Hepatocyte (in vitro differentiated cells): ENCODE data around the gene PKD2L2. TPM values are rescaled to one million over a fixed set of nuclear protein-coding genes. Genes with fewer than 3 reads are reported as not detected.

Experiments used
- DNase-seq: peaks from one replicate; pipeline ENCODE4 v3.0.0-alpha.2; 2016; ENCODE audit warnings: low spot score
- H2AFZ ChIP-seq: fragments of 200-600 bp; sonication (generic); 2 replicates; pipeline ENCODE4 v1.6.0; 2016; ENCODE audit warnings: antibody characterized with exemption, mild to moderate bottlenecking
- H3K27ac ChIP-seq: fragments of 200-600 bp; sonication (generic); 2 replicates; pipeline ENCODE4 v1.5.1; 2016; ENCODE audit warnings: mild to moderate bottlenecking
- H3K27me3 ChIP-seq: fragments of 200-600 bp; sonication (generic); 2 replicates; pipeline ENCODE4 v1.6.1; 2016
- H3K36me3 ChIP-seq: fragments of 200-600 bp; sonication (generic); replicated peaks from 2 replicates; pipeline ENCODE4 v1.5.1; 2016; ENCODE audit warnings: low read depth; ENCODE audit not compliant: insufficient read depth
- H3K4me1 ChIP-seq: fragments of 200-600 bp; sonication (generic); 2 replicates; pipeline ENCODE4 v1.5.1; 2016; ENCODE audit warnings: mild to moderate bottlenecking, moderate library complexity; ENCODE audit not compliant: insufficient read depth
- H3K4me2 ChIP-seq: fragments of 200-600 bp; sonication (generic); 2 replicates; pipeline ENCODE4 v1.6.0; 2016
- H3K4me3 ChIP-seq: fragments of 200-600 bp; sonication (generic); 2 replicates; pipeline ENCODE4 v1.5.1; 2016; ENCODE audit warnings: mild to moderate bottlenecking
- H3K79me2 ChIP-seq: fragments of 200-600 bp; sonication (generic); 2 replicates; pipeline ENCODE4 v1.6.0; 2017; ENCODE audit warnings: mild to moderate bottlenecking
- H3K9me2 ChIP-seq: fragments of 200-600 bp; sonication (generic); replicated peaks from 2 replicates; pipeline ENCODE4 v1.6.0; 2017; ENCODE audit warnings: mild to moderate bottlenecking; ENCODE audit not compliant: insufficient read depth
- H3K9me3 ChIP-seq: fragments of 200-600 bp; sonication (generic); 2 replicates; pipeline ENCODE4 v1.5.1; 2016; ENCODE audit warnings: low read depth, mild to moderate bottlenecking
- H4K20me1 ChIP-seq: fragments of 200-600 bp; sonication (generic); 2 replicates; pipeline ENCODE4 v1.6.0; 2016; ENCODE audit warnings: mild to moderate bottlenecking; ENCODE audit not compliant: insufficient read depth, poor library complexity, severe bottlenecking
- CTCF ChIP-seq: fragments of 200-600 bp; sonication (generic); IDR thresholded peaks from 2 replicates; pipeline ENCODE4 v1.5.1; 2016; ENCODE audit warnings: antibody characterized with exemption, mild to moderate bottlenecking; ENCODE audit not compliant: poor library complexity
- EZH2 ChIP-seq: fragments of 200-600 bp; sonication (generic); IDR thresholded peaks from 2 replicates; pipeline ENCODE4 v1.6.1; 2016; ENCODE audit warnings: antibody characterized with exemption, mild to moderate bottlenecking, borderline replicate concordance
- EZH2phosphoT487 ChIP-seq: fragments of 200-600 bp; sonication (generic); IDR thresholded peaks from one replicate; pipeline ENCODE4 v1.6.1; 2018; ENCODE audit warnings: antibody characterized with exemption, mild to moderate bottlenecking, low read depth, moderate library complexity; ENCODE audit not compliant: unreplicated experiment, severe bottlenecking
- WGBS: methylation state at CpG from one replicate; pipeline ENCODE4 v1.1.6; 2016; ENCODE audit warnings: low lambda C conversion rate; ENCODE audit errors: missing lambda C conversion rate; 5-methylcytosine and 5-hydroxymethylcytosine counted together
- polyA plus RNA-seq: library from polyadenylated mRNA; unstranded; fragments of >200 nt; fragmentation: Nextera tagmentation; extraction: Ambion mirVana; gene quantifications from 2 replicates; pipeline ENCODE4 v1.2.1, GENCODE V29; 2016
- total RNA-seq: library from RNA; depleted of rRNA; stranded (reverse); fragments of >200 nt; gene quantifications from 2 replicates; pipeline ENCODE4 v1.2.3, GENCODE V29; 2014

The PKD2L2 gene
- total and polyA plus RNA-seq, 2 experiments from 2014 or later = 0.11 TPM; not detected in 1

DNA sequence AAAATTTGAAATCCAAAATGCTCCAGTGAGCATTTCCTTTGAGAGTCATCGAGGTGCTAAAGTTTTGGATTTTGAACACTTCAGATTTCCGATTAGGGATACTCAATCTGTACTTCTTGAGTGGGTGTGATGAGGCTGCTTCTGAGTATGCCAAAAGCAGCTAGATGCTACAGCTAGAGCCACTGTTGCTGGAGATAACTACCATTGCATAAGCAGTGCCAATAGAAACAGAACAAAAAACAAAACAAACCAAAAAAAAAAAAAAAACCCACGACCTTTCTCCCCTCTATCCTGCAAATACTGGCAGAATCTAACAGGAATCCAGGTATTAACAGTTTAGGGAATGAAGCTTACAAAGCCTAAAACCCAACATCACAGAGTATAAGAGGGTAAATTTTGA is 43.5 kb downstream of the PKD2L2 start:
- TF ChIP-seq EZH2 = no peak
- no peak for TF ChIP-seq EZH2phosphoT487
- TF ChIP-seq CTCF = no peak
- Histone ChIP-seq H3K27me3 (no peaks in the 10 kb centered on the region), H3K4me1 (no peaks in the 10 kb centered on the region), H3K27ac (no peak overlapping the region), H3K79me2 (no peaks in the 10 kb centered on the region), H3K9me3 (no peaks in the 10 kb centered on the region), H4K20me1 (no peaks in the 10 kb centered on the region), H2AFZ (no peak overlapping the region), H3K36me3 (no peaks in the 10 kb centered on the region), H3K4me2 (no peak overlapping the region), H3K9me2 (no peaks in the 10 kb centered on the region), H3K4me3 (no peak overlapping the region)
- no peak for DNase-seq
- WGBS = 84% methylated on average over 3 of the region's 3 CpGs

- Histone ChIP-seq H3K9me2 (no peaks in the 10 kb centered on the region), H3K4me3 (no peak overlapping the region), H3K9me3 (no peaks in the 10 kb centered on the region), H3K4me1 (no peaks in the 10 kb centered on the region), H3K79me2 (no peaks in the 10 kb centered on the region), H3K36me3 (no peaks in the 10 kb centered on the region), H3K27ac (no peak overlapping the region), H3K27me3 (no peaks in the 10 kb centered on the region), H3K4me2 (no peak overlapping the region), H4K20me1 (no peaks in the 10 kb centered on the region), H2AFZ (no peak overlapping the region)
- WGBS = 66% methylated on average over 3 of the region's 3 CpGs
- TF ChIP-seq CTCF (no peak), EZH2 (no peak), EZH2phosphoT487 (no peak)
- DNase-seq = no peak
These were observed 44.2 kb downstream of the PKD2L2 start for GRCh38 chr5:137933491-137933911.

GRCh38 chr5:137935190-137935589 is 45.9 kb downstream of the PKD2L2 start:
- Histone ChIP-seq H3K4me3 (no peak overlapping the region), H3K79me2 (no peaks in the 10 kb centered on the region), H3K36me3 (no peaks in the 10 kb centered on the region), H4K20me1 (no peaks in the 10 kb centered on the region), H3K4me2 (no peak overlapping the region), H3K9me2 (no peaks in the 10 kb centered on the region), H3K9me3 (no peaks in the 10 kb centered on the region), H3K27me3 (no peaks in the 10 kb centered on the region), H3K4me1 (no peaks in the 10 kb centered on the region), H2AFZ (no peak overlapping the region), H3K27ac (no peak overlapping the region)
- no peak for DNase-seq
- WGBS = 87% methylated on average over 1 of the region's 1 CpG
- TF ChIP-seq CTCF = no peak
- TF ChIP-seq EZH2 = no peak
- TF ChIP-seq EZH2phosphoT487 = no peak

- H3K27me3 ChIP-seq = no peaks in the 10 kb centered on the region
- H4K20me1 ChIP-seq = no peaks in the 10 kb centered on the region
- no peak for TF ChIP-seq CTCF
- TF ChIP-seq EZH2 = no peak
- TF ChIP-seq EZH2phosphoT487 = no peak
- no peak overlapping the region for H3K27ac ChIP-seq
- H3K36me3 ChIP-seq = no peaks in the 10 kb centered on the region
- H3K4me2 ChIP-seq = no peak overlapping the region
- no peak for DNase-seq
- no peaks in the 10 kb centered on the region for H3K4me1 ChIP-seq
- H3K9me2 ChIP-seq = no peaks in the 10 kb centered on the region
- no peak overlapping the region for H2AFZ ChIP-seq
- 96% methylated on average over 3 of the region's 3 CpGs for WGBS
- no peak overlapping the region for H3K4me3 ChIP-seq
- no peaks in the 10 kb centered on the region for H3K9me3 ChIP-seq
- no peaks in the 10 kb centered on the region for H3K79me2 ChIP-seq
These were observed 46.4 kb downstream of the PKD2L2 start for GRCh38 chr5:137935694-137936093.
